ENCODE data around the gene LFNG. TPM values are rescaled to one million over a fixed set of nuclear protein-coding genes. Genes with fewer than 3 reads are reported as not detected.
A peak's percentile ranks its signal among the peaks of the same experiment; 100 is the strongest.

Gene LFNG
- total and polyA plus RNA-seq, 12 donors, result 2.4 to 11.8 (median 9.0) TPM

DNA sequence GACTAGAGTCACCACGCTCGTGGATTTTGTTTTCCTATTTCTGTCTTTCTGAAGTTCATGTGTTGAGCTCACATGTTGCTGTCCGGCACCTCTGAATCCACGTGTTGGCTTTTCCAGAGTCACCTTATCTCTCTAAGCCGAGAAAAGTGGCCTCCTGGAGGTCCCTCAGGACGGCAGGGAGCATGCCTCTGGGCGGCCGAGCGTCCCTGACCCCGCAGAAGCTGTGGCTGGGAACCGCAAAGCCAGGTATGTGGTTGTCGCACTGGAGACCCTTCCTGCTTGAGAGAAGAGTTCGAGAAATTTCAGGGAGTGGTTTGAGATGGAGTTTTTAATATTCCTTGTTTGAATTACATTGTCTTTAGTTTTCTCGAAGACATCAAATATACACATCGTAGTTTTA, 51.8 kb downstream of the LFNG start:
- TF ChIP-seq, protein P1, sequence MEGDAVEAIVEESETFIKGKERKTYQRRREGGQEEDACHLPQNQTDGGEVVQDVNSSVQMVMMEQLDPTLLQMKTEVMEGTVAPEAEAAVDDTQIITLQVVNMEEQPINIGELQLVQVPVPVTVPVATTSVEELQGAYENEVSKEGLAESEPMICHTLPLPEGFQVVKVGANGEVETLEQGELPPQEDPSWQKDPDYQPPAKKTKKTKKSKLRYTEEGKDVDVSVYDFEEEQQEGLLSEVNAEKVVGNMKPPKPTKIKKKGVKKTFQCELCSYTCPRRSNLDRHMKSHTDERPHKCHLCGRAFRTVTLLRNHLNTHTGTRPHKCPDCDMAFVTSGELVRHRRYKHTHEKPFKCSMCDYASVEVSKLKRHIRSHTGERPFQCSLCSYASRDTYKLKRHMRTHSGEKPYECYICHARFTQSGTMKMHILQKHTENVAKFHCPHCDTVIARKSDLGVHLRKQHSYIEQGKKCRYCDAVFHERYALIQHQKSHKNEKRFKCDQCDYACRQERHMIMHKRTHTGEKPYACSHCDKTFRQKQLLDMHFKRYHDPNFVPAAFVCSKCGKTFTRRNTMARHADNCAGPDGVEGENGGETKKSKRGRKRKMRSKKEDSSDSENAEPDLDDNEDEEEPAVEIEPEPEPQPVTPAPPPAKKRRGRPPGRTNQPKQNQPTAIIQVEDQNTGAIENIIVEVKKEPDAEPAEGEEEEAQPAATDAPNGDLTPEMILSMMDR (IDR thresholded peaks at IDR 0.05), result no peak
- no peaks in the 10 kb centered on the region for H3K9me3 ChIP-seq
- H3K27ac ChIP-seq, result no peak overlapping the region
- intact Hi-C loops (cut with DNase I), result loop anchor here in 3 of 10 donors (5.0 to 10.0 kb wide), 3 partner anchors 93 to 111 kb away; no protein-coding TSS in a partner anchor
- ATAC-seq, result no peak
- DNase-seq, result no peak
- H3K27me3 ChIP-seq, result no peaks in the 10 kb centered on the region
- H3K36me3 ChIP-seq, result peaks cover 0 to 48% (median 20%) of the 10 kb centered on the region in 9 donors
- WGBS, 2 donors, result 89 to 90% methylated on average over 15 of the region's 15 CpGs
- H3K4me1 ChIP-seq, result peaks cover 0 to 18% (median 11%) of the 10 kb centered on the region in 9 donors
- H3K4me3 ChIP-seq, result no peak overlapping the region

DNA sequence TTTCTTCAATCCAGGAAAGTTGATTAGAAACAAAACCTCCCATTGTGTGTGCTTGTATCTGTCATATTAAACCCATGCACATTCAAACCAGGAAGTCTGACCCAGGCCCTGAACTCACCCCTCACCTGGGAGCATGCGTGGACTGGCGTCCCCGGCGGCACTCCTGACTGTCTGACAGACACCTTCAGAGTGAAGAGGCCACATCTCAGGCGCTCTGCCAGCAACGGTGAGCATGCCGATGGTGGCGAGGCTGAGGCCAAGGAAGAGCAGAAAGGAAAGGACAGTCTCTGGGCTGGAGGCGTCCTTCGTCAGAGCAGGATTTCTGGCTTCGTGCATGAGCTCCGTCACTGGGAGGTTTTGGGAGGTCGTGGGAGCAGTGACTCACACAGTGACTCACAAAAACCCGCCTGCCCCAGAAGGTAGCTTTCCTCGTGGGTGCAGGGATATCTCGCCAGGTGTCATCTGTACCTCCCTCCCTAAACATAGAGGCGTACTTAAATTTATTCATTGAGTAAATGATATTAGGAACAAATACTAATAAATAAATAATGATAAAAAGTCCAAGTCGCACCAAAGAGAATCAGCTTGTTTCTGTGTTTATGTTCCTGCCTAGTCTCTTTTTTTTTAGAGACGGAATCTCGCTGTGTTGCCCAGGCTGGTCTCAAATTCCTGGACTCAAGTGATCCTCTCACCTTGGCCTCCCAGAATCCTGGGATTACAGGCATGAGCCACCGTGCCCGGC, 52.7 kb downstream of the LFNG start:
- WGBS, 2 donors, result 87 to 89% methylated on average over 22 of the region's 22 CpGs
- H3K4me3 ChIP-seq, result no peak overlapping the region
- peaks cover 0 to 51% (median 20%) of the 10 kb centered on the region in 9 donors for H3K36me3 ChIP-seq
- H3K4me1 ChIP-seq, result peaks cover 0 to 11% (median 6%) of the 10 kb centered on the region in 9 donors
- intact Hi-C loops (cut with DNase I), result loop anchor here in 3 of 10 donors (5.0 to 10.0 kb wide), 3 partner anchors 93 to 110 kb away; no protein-coding TSS in a partner anchor
- ATAC-seq (no peak), DNase-seq (no peak)
- no peaks in the 10 kb centered on the region for H3K27me3 ChIP-seq
- no peaks in the 10 kb centered on the region for H3K9me3 ChIP-seq
- TF ChIP-seq, protein P1 (IDR thresholded peaks at IDR 0.05), result no peak
- H3K27ac ChIP-seq, result no peak overlapping the region

DNA sequence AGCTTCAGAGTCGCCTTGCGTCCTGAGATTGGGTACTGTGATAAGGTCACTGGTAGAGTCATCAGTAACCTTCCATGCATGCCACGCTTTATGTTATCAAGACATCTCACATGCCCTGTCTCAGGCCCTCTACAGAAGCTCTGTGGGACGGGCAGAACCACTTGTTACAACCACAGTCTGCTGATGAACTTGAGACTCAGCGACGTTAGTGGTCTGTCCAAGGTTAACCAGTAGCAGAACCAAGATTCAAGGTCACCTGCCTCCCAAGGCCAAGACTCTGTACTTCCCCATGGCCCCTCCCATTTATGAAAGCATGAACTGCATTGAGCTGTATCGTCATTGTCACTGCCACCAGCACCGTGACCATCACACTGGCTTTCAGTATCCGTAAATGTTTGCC, 54.2 kb downstream of the LFNG start:
- intact Hi-C loops (cut with DNase I), result loop anchor here in 3 of 10 donors (5.0 to 10.0 kb wide), 3 partner anchors 91 to 109 kb away; no protein-coding TSS in a partner anchor
- TF ChIP-seq, protein P1 (IDR thresholded peaks at IDR 0.05), result no peak
- DNase-seq (no peak), ATAC-seq (peak in 1 of 8 donors; percentile 12)
- no peak overlapping the region for H3K27ac ChIP-seq
- no peaks in the 10 kb centered on the region for H3K4me1 ChIP-seq
- H3K4me3 ChIP-seq, result no peak overlapping the region
- H3K9me3 ChIP-seq, result no peaks in the 10 kb centered on the region
- peaks cover 0 to 58% (median 20%) of the 10 kb centered on the region in 9 donors for H3K36me3 ChIP-seq
- H3K27me3 ChIP-seq, result no peaks in the 10 kb centered on the region
- 91 to 93% methylated on average over 9 of the region's 9 CpGs for WGBS, 2 donors

DNA sequence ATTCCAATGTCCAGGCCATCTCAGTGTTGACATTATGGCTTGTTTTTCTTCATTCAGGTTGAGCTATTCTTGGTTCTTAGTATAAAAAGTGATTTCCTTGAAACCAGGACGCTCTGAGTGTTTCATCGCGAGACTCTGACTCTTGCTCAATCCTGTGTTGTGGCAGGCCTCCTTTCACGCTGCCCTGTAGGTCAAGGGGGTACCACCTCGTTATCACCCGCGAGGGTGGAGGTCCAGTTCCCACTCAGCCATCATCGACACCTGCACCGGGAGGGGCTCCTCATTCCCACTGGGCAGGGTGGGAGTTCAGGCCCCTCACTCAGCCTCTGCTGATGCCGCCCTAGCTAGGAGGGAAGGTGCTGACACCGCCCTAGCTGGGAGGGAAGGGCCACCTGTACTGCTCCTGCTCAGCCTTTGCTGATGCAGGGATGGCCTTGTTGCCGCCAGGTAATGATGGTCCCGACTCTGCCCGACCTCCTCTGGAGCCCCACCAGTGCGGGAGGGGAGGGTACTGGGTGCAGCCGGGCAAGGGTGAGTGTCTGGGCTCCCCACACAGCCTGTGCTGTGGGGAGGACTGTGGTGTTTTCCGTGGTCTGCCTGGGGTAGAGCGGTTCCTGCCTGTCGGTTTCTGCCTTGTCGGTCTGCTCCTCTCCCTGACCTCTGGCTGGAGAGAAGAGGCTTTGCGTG, 55.6 kb downstream of the LFNG start:
- TF ChIP-seq, protein P1 (IDR thresholded peaks at IDR 0.05), result no peak
- H3K4me3 ChIP-seq, result no peak overlapping the region
- ATAC-seq (peak in 1 of 8 donors; percentile 33), DNase-seq (no peak)
- H3K27ac ChIP-seq, result no peak overlapping the region
- H3K9me3 ChIP-seq, result no peaks in the 10 kb centered on the region
- intact Hi-C loops (cut with DNase I), result loop anchor here in 1 of 10 donors (10.0 kb wide), 1 partner anchor 90 kb away; no protein-coding TSS in a partner anchor
- peaks cover 0 to 63% (median 20%) of the 10 kb centered on the region in 9 donors for H3K36me3 ChIP-seq
- no peaks in the 10 kb centered on the region for H3K4me1 ChIP-seq
- H3K27me3 ChIP-seq, result no peaks in the 10 kb centered on the region
- 87 to 88% methylated on average over 21 of the region's 21 CpGs for WGBS, 2 donors

Data from heart right ventricle (tissue), 16 donors.